GM21619 (cell line): ENCODE measurements around the gene CEP250.

Experiments used
- ATAC-seq: cut with Tn5 transposase; IDR thresholded peaks from one replicate; pipeline ENCODE4 v1.9.1; 2021; ENCODE audit not compliant: unreplicated experiment

CEP250 gene

GRCh38 chr20:35561268-35561667 is 105.9 kb downstream of the CEP250 start:
- no peak for ATAC-seq

- ATAC-seq, result no peak
Measured at GRCh38 chr20:35561671-35562070, 106.3 kb downstream of the CEP250 start.

- no peak for ATAC-seq
Measured at GRCh38 chr20:35562541-35563110, 107.2 kb downstream of the CEP250 start.

GRCh38 chr20:35563834-35564233 is 108.4 kb downstream of the CEP250 start:
- no peak for ATAC-seq

- no peak for ATAC-seq
Measured at GRCh38 chr20:35564905-35565304, 109.5 kb downstream of the CEP250 start.

DNA sequence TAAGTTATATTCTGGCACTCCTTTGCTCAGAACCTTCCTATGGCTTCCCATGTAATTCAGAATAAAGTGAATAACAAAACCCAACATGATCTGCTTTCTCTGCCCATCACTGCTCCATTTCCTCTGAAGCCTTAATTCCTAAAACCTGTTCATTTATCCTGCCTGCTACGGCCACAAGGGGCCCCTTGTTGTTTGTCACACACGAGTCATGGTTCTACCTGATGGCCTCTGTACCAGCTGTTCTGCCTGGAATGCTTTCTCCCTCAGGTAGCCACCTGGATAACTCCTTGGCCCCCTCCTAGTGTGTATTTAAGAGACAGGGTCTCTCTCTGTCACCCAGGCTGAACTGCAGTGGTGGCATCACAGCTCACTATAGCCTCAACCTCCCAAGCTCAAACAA is 113.2 kb downstream of the CEP250 start:
- ATAC-seq, result no peak
